Measurements from ENCODE around the gene PSPH.

PSPH gene

DNA sequence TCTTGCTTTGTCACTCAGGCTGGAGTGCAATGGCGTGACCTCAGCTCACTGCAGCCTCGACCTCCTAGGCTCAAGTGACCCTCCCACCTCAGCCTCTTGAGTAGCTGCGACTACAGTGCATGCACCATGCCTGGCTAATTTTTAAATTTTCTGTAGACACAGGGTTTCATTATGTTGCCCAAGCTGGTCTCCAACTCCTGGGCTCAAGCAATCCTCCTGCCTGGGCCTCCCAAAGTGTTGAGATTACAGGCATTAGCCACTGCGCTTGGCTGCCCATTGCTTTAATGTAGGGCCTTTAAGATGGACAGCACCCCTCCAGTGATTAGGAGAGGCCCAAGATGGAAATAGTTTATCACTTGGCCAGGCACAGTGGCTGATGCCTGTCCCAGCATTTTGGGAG is 47.5 kb downstream of the PSPH start:
- TF ChIP-seq, protein P1, sequence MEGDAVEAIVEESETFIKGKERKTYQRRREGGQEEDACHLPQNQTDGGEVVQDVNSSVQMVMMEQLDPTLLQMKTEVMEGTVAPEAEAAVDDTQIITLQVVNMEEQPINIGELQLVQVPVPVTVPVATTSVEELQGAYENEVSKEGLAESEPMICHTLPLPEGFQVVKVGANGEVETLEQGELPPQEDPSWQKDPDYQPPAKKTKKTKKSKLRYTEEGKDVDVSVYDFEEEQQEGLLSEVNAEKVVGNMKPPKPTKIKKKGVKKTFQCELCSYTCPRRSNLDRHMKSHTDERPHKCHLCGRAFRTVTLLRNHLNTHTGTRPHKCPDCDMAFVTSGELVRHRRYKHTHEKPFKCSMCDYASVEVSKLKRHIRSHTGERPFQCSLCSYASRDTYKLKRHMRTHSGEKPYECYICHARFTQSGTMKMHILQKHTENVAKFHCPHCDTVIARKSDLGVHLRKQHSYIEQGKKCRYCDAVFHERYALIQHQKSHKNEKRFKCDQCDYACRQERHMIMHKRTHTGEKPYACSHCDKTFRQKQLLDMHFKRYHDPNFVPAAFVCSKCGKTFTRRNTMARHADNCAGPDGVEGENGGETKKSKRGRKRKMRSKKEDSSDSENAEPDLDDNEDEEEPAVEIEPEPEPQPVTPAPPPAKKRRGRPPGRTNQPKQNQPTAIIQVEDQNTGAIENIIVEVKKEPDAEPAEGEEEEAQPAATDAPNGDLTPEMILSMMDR (conservative IDR thresholded peaks at IDR 0.05) = no peak
- no peak for TF ChIP-seq ZFX (IDR thresholded peaks at IDR 0.05)
- H3K27ac ChIP-seq = no peak overlapping the region

- TF ChIP-seq ZFX (IDR thresholded peaks at IDR 0.05) = no peak
- H3K27ac ChIP-seq = no peak overlapping the region
Observed at GRCh38 chr7:55996856-55997500, 54.3 kb downstream of the PSPH start.

DNA sequence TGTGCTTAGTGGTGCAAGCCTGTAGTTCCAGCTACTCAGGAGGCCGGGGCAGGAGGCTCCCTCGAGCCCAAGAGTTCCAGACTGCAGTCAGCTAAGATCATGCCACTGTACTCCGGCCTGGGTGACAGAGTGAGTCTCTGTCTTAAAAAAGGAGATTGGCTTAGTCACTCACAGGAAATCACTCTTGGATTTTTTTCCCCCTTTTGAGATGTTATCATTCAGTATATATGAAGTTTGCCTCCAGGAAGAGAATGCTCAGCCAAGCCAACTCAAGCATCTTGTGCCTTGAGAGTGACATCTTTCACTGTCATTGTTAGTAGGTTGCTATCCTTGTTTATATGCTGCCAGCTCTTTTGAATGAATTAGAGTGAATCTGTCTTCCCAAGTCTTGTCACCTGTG is 58.9 kb downstream of the PSPH start:
- TF ChIP-seq, protein P1 (conservative IDR thresholded peaks at IDR 0.05) = no peak
- TF ChIP-seq ZFX (IDR thresholded peaks at IDR 0.05) = no peak
- H3K27ac ChIP-seq = no peak overlapping the region

- TF ChIP-seq, protein P1 (conservative IDR thresholded peaks at IDR 0.05) = no peak
- TF ChIP-seq ZFX (IDR thresholded peaks at IDR 0.05) = no peak
Observed at GRCh38 chr7:55983537-55983936, 67.7 kb downstream of the PSPH start.

GRCh38 chr7:55980266-55980665 is 71.0 kb downstream of the PSPH start:
- TF ChIP-seq, protein P1 (conservative IDR thresholded peaks at IDR 0.05) = no peak
- no peak for TF ChIP-seq ZFX (IDR thresholded peaks at IDR 0.05)

More at GRCh38 chr7:55983537-55983936, 67.7 kb downstream of the PSPH start:
- H3K27ac ChIP-seq = no peak overlapping the region

DNA sequence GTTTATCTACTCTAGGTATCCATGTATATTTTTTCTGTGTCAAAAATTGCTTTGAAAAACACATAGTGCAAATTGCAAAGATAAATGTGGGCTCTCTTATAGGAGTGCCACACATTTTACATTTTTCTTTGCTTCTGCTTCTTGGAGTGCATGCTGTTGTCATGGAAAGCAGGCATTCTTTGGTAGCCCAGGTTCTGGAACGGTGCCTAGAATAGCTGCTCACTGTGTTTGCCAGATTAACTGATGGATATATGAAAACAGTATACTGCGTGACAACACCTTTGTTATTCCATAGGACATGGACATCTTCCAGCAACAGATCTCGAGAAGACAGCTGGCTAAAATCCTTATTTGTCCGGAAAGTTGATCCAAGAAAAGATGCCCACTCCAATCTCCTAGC is 73.4 kb downstream of the PSPH start:
- TF ChIP-seq, protein P1 (conservative IDR thresholded peaks at IDR 0.05) = no peak
- no peak for TF ChIP-seq ZFX (IDR thresholded peaks at IDR 0.05)

More at GRCh38 chr7:55980266-55980665, 71.0 kb downstream of the PSPH start:
- no peak overlapping the region for H3K27ac ChIP-seq

DNA sequence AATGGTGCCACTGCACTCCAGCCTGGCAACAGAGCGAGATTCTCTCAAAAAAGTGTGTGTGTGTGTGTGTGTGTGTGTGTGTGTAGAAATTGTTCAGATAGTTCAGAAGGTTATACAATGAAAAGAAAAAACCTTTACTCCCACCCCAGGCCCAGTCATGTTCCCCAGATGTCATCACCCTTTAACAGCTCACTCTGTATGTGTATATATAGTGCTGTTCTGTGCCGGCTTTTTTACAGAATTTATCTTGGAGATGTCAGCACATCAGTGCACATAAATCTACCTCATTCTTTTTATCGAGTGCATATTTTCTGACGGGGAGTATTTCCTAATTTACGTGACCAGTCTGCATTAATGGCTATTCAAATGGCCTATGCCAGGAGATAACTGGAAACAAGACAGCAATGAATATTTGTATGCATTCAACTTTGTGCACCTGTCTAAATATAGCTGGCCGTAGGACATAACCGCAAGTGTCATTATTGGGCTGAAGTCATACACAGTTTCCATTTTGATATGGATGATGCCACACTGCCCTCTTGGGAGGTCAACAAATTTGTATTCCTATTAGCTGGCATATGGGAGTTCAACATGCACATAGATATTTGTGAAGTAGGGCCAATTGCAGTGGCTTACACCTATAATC is 75.1 kb downstream of the PSPH start:
- no peak for TF ChIP-seq ZFX (IDR thresholded peaks at IDR 0.05)
- TF ChIP-seq, protein P1 (conservative IDR thresholded peaks at IDR 0.05) = no peak
- H3K27ac ChIP-seq = no peak overlapping the region

More for the DNA sequence above, 73.4 kb downstream of the PSPH start:
- H3K27ac ChIP-seq = no peak overlapping the region
